Effector CD4-positive, alpha-beta T cell (primary cell): ENCODE results near the gene GNA12.
A peak's percentile ranks its signal among the peaks of the same experiment; 100 is the strongest.
"Not testable (repeated sequence)": the region's sequence is repeated elsewhere in the genome, so short reads cannot be mapped to it uniquely, and the experiment has no call there.

Source experiments
- DNase-seq: peaks from one replicate; pipeline ENCODE4 v3.0.0-alpha.2; 2020

The GNA12 gene

GRCh38 chr7:2689951-2690705 is 154.0 kb downstream of the GNA12 start:
- no peak for DNase-seq

GRCh38 chr7:2689343-2689847 is 154.7 kb downstream of the GNA12 start:
- DNase-seq, result no peak

GRCh38 chr7:2688409-2689342 is 155.4 kb downstream of the GNA12 start:
- DNase-seq, result no peak

- DNase-seq, result no peak
Measured at GRCh38 chr7:2687881-2688318, 156.2 kb downstream of the GNA12 start, which contains the start of gene AMZ1. TSS of gene AMZ1 (plus strand) at chr7:2688202. CDS start at chr7:2700452, 12,250 bp downstream.

- DNase-seq, result no peak
Measured at GRCh38 chr7:2687338-2687869, 156.7 kb downstream of the GNA12 start.

GRCh38 chr7:2686101-2686500 is 158.0 kb downstream of the GNA12 start:
- no peak for DNase-seq

- DNase-seq, result no peak
Measured at GRCh38 chr7:2684501-2684900, 159.6 kb downstream of the GNA12 start.

GRCh38 chr7:2681929-2682799 is 161.9 kb downstream of the GNA12 start:
- DNase-seq, result no peak

- peak; percentile 31 for DNase-seq
Measured at GRCh38 chr7:2680792-2681490, 163.2 kb downstream of the GNA12 start.

- no peak for DNase-seq
Measured at GRCh38 chr7:2680256-2680655, 163.9 kb downstream of the GNA12 start.

GRCh38 chr7:2679135-2680127 is 164.7 kb downstream of the GNA12 start:
- DNase-seq, result not testable (repeated sequence)

GRCh38 chr7:2678454-2678853 is 165.7 kb downstream of the GNA12 start:
- not testable (repeated sequence) for DNase-seq
